Measurements from ENCODE around the gene HK1. TPM values are rescaled to one million over a fixed set of nuclear protein-coding genes. Genes with fewer than 3 reads are reported as not detected.

HK1 gene
- total and polyA plus RNA-seq, 2 donors (not counting 1 experiment from before 2014, with no cell fraction given), result 24.7 to 40.8 TPM

GRCh38 chr10:69405221-69405620 lies 126.9 kb downstream of the HK1 start:
- intact Hi-C loops (cut with micrococcal nuclease), result loop anchor here (5.0 kb wide), 2 partner anchors 418 to 742 kb away; partner anchors contain the start of genes KIFBP and TYSND1

More at GRCh38 chr10:69405221-69405620, 126.9 kb downstream of the HK1 start:
- no peak for ATAC-seq (ENCODE audit: low read depth)
- Mint-ChIP-seq H3K27me3 (no peaks in the 10 kb centered on the region), H3K27ac (no peak overlapping the region), H3K9me3 (ENCODE audit: insufficient read depth) (no peaks in the 10 kb centered on the region), H3K4me3 (no peak overlapping the region), H3K4me1 (peaks cover 16% of the 10 kb centered on the region)
- DNase-seq, result no peak
- TF ChIP-seq CTCF (IDR thresholded peaks at IDR 0.05) (no peak), EZH2 (IDR thresholded peaks at IDR 0.05; ENCODE audit: borderline replicate concordance, insufficient read depth, low read depth, low read length, poor library complexity, severe bottlenecking) (no peak)
- Histone ChIP-seq H3K27me3 (replicated peaks in 1 of 4; ENCODE audit: control extremely low read depth in 1 of 4, control insufficient read depth in 3 of 4, insufficient read depth in 4 of 4, low read length in 3 of 4) (no peaks in the 10 kb centered on the region), H3K9me3 (ENCODE audit: control extremely low read depth in 1 of 3, control insufficient read depth in 2 of 3, insufficient read depth in 1 of 3, low read length in 2 of 3) (peaks cover 0 to 5% (median 0%) of the 10 kb centered on the region in 3 donors), H3K4me2 (replicated peaks; ENCODE audit: low read depth, low read length, poor library complexity, severe bottlenecking) (no peak overlapping the region), H3K4me1 (ENCODE audit: control insufficient read depth in 2 of 2, insufficient read depth in 2 of 2, low read length in 2 of 2) (peaks cover 17 to 23% of the 10 kb centered on the region in 2 donors), H3K27ac (ENCODE audit: low read length in 2 of 2) (no peak overlapping the region), H3K36me3 (replicated peaks in 1 of 2; ENCODE audit: control extremely low read depth in 1 of 2, control insufficient read depth in 1 of 2, extremely low read depth in 1 of 2, insufficient read depth in 2 of 2, low read length in 1 of 2) (peaks cover 0 to 17% of the 10 kb centered on the region in 2 experiments), H3K9ac (ENCODE audit: low read length) (no peak overlapping the region), H2AFZ (ENCODE audit: insufficient read depth, low read depth, low read length, poor library complexity, severe bottlenecking) (no peak overlapping the region), H4K20me1 (ENCODE audit: control insufficient read depth, insufficient read depth, low read length, poor library complexity, severe bottlenecking) (no peaks in the 10 kb centered on the region), H3K79me2 (ENCODE audit: control insufficient read depth, insufficient read depth, low read length) (no peaks in the 10 kb centered on the region), H3K4me3 (ENCODE audit: control extremely low read depth in 1 of 5, extremely low read depth in 1 of 5, insufficient read depth in 1 of 5, low read depth in 2 of 5, low read length in 4 of 5) (no peak overlapping the region)
- POLR2A ChIA-PET, result interaction anchor here (0.6 kb wide), 1 partner anchor 102 kb away, joined by 3 read pairs; no protein-coding TSS in a partner anchor
- whole genome bisulfite sequencing (ENCODE audit: insufficient coverage), result 100% methylated on average over 1 of the region's 4 CpGs
- CTCF ChIA-PET, result interaction anchor here (1.1 to 1.2 kb wide), 2 partner anchors 13 to 14 kb away, joined by 3 read pairs; no protein-coding TSS in a partner anchor
